ENCODE data around the gene KANK4. TPM values are rescaled to one million over a fixed set of nuclear protein-coding genes. Genes with fewer than 3 reads are reported as not detected.

KANK4 gene
- total RNA-seq, 2 experiments from 2014 or later: not detected

DNA sequence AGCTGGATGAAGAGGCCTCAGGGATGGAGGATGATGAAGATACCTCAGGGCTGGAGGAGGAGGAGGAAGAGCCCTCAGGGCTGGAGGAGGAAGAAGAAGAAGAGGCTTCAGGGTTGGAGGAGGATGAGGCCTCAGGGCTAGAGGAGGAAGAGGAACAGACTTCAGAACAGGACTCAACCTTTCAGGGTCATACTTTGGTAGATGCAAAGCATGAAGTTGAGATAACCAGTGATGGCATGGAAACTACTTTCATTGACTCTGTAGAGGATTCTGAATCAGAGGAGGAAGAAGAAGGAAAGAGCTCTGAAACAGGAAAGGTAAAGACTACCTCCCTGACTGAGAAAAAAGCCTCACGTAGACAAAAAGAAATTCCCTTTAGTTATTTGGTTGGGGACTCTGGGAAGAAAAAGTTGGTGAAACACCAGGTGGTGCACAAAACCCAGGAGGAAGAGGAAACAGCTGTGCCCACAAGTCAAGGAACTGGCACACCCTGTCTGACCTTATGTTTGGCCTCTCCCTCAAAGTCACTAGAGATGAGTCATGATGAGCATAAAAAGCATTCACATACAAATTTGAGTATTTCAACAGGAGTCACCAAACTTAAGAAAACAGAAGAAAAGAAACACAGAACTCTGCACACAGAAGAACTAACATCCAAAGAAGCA, 109.2 kb downstream of the KANK4 start:
- Histone ChIP-seq H3K4me2 (ENCODE audit: low read length) (no peak overlapping the region), H3K9me2 (ENCODE audit: insufficient read depth, low read length) (no peaks in the 10 kb centered on the region), H3K27ac (ENCODE audit: low read depth, low read length, poor library complexity, severe bottlenecking) (no peak overlapping the region), H3K79me2 (ENCODE audit: insufficient read depth, low read depth, low read length) (no peaks in the 10 kb centered on the region), H2AFZ (ENCODE audit: low read length) (no peak overlapping the region), H4K20me1 (ENCODE audit: insufficient read depth, low read length) (no peaks in the 10 kb centered on the region), H3K4me1 (ENCODE audit: insufficient read depth, low read length, poor library complexity, severe bottlenecking) (no peaks in the 10 kb centered on the region), H3K36me3 (ENCODE audit: insufficient read depth, low read length) (no peaks in the 10 kb centered on the region), H3K9me3 (ENCODE audit: low read length) (peaks cover 7% of the 10 kb centered on the region; the same call in 1 of the 2 replicates), H3K4me3 (ENCODE audit: low read depth, low read length, poor library complexity, severe bottlenecking) (no peak overlapping the region)
- intact Hi-C loops (cut with micrococcal nuclease; ENCODE audit: unreplicated experiment): no loop called here
- CTCF ChIA-PET (ENCODE audit: unreplicated experiment): no interaction called here
- no TSS peak for BruUV-seq (replicated peaks)
- POLR2A ChIA-PET: interaction anchor here (0.5 to 0.6 kb wide), 3 partner anchors 61 to 1810 kb away, joined by 3 to 4 read pairs (median 3); no protein-coding TSS in a partner anchor
- no peak for DNase-seq (ENCODE audit: low spot score)
- no peak for TF ChIP-seq EZH2phosphoT487 (IDR thresholded peaks at IDR 0.05; ENCODE audit: borderline replicate concordance, low read depth, low read length)
- TF ChIP-seq, protein P1, sequence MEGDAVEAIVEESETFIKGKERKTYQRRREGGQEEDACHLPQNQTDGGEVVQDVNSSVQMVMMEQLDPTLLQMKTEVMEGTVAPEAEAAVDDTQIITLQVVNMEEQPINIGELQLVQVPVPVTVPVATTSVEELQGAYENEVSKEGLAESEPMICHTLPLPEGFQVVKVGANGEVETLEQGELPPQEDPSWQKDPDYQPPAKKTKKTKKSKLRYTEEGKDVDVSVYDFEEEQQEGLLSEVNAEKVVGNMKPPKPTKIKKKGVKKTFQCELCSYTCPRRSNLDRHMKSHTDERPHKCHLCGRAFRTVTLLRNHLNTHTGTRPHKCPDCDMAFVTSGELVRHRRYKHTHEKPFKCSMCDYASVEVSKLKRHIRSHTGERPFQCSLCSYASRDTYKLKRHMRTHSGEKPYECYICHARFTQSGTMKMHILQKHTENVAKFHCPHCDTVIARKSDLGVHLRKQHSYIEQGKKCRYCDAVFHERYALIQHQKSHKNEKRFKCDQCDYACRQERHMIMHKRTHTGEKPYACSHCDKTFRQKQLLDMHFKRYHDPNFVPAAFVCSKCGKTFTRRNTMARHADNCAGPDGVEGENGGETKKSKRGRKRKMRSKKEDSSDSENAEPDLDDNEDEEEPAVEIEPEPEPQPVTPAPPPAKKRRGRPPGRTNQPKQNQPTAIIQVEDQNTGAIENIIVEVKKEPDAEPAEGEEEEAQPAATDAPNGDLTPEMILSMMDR (conservative IDR thresholded peaks at IDR 0.05; ENCODE audit: low read length): no peak

DNA sequence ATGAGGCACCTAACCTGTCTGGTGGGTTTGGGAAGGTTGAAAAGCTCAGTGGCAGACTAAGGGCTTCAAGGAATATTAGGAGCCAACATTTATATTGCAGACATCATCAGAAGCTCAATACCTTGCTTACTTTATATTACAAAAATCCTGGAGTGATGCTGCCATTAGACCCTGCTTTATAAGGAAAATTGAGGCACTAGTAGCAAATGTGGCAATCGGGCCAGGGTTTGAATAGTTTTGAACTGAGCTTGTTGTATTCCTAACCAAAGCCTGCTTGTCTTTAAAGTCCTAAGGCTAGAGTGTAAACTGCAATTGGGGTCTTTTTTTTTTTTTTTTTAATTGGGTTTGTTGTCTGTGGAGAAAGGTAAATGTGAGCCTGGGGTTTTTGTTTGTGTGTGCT, 110.3 kb downstream of the KANK4 start:
- DNase-seq (ENCODE audit: low spot score): no peak
- BruUV-seq (replicated peaks): no TSS peak

More for the DNA sequence above, 110.3 kb downstream of the KANK4 start:
- Histone ChIP-seq H3K79me2 (ENCODE audit: insufficient read depth, low read depth, low read length) (no peaks in the 10 kb centered on the region), H4K20me1 (ENCODE audit: insufficient read depth, low read length) (no peaks in the 10 kb centered on the region), H3K4me1 (ENCODE audit: insufficient read depth, low read length, poor library complexity, severe bottlenecking) (no peaks in the 10 kb centered on the region), H3K4me3 (ENCODE audit: low read depth, low read length, poor library complexity, severe bottlenecking) (no peak overlapping the region), H2AFZ (ENCODE audit: low read length) (no peak overlapping the region), H3K36me3 (ENCODE audit: insufficient read depth, low read length) (no peaks in the 10 kb centered on the region), H3K4me2 (ENCODE audit: low read length) (no peak overlapping the region), H3K9me2 (ENCODE audit: insufficient read depth, low read length) (no peaks in the 10 kb centered on the region), H3K27ac (ENCODE audit: low read depth, low read length, poor library complexity, severe bottlenecking) (no peak overlapping the region), H3K9me3 (ENCODE audit: low read length) (peaks cover 7% of the 10 kb centered on the region; the same call in 1 of the 2 replicates)
- POLR2A ChIA-PET: interaction anchor here (0.7 kb wide), 2 partner anchors 18 to 824 kb away, joined by 3 to 4 read pairs; no protein-coding TSS in a partner anchor
- intact Hi-C loops (cut with micrococcal nuclease; ENCODE audit: unreplicated experiment): no loop called here
- CTCF ChIA-PET (ENCODE audit: unreplicated experiment): no interaction called here
- no peak for TF ChIP-seq EZH2phosphoT487 (IDR thresholded peaks at IDR 0.05; ENCODE audit: borderline replicate concordance, low read depth, low read length)
- TF ChIP-seq, protein P1 (conservative IDR thresholded peaks at IDR 0.05; ENCODE audit: low read length): no peak
